NCI-H2029 (cell line): ENCODE data around the gene TAF11L5.
"Not testable (repeated sequence)": the region's sequence is repeated elsewhere in the genome, so short reads cannot be mapped to it uniquely, and the experiment has no call there.

Source experiments
- DNase-seq: peaks from one replicate; lab custom pipeline; 2025; lab: John Stamatoyannopoulos, UW

Gene TAF11L5

GRCh38 chr5:17524935-17525334 is at the start of gene TAF11L5:
Gene TAF11L5, plus strand, starts transcription at chr5:17525235.
- DNase-seq: not testable (repeated sequence)

- DNase-seq: no peak
Observed at GRCh38 chr5:17477043-17477442, 48.0 kb upstream of the TAF11L5 start.

DNA sequence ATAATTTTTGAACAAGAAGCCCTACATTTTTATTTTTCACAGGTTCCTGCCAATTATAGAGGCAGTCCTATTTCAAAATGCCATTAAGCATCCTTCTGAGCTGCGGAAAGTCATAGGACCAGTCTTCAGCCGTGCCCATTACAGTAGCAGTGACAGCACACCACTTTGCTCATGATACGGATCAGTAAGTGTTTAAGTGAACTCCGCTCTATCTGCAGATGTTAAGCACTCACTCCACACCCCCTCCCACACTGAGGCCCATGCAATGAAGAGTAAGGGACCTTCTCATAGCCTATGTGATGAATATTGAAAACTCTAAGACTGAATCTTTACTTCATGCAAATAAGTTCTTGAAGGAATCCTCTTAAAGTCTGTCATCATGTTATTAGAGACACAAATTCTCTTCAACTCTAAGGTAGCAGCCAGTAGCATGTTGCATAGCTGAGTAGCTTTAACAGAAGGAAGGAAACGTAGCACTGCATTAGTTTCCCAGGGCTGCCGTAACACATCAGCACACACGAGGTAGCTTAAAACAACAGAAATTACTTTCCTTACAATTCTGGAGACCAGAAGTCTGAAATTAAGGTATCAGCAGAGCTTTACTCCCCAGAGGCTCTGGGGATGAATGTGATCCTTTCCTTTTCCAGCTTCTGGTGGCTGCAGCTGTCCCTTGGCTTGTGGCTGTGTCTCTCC is 47.3 kb upstream of the TAF11L5 start:
- DNase-seq: no peak

- no peak for DNase-seq
Observed at GRCh38 chr5:17481378-17481777, 43.7 kb upstream of the TAF11L5 start.

- no peak for DNase-seq
Observed at GRCh38 chr5:17482790-17483189, 42.2 kb upstream of the TAF11L5 start.

DNA sequence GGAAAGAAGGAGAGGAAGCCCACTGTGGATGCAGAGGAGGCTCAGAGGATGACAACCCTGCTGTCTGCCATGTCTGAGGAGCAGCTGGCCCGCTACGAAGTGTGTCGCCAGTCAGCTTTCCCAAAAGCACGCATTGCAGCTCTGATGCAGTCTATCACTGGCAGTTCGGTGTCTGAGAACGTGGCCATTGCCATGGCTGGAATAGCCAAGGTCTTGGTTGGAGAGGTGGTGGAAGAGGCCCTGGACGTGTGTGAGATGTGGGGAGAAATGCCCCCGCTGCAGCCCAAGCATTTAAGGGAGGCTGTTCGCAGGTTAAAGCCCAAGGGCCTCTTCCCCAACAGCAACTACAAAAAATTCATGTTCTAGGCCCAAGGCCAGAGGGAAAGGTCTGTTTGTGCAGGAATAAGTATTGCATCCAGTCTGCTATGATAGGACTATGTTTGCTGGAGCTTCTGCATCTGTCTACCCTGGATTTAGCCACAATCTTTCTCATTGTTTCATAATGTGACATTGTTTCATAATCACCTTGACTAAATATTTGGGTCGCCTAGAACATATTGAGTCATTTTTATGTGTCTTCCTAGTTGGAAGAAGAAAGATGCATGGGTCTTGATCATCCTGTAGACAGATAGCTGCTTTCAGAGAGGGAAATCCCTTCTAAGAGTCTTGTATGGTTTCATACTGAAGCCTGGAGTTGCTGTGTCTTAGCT is 38.4 kb upstream of the TAF11L5 start:
- not testable (repeated sequence) for DNase-seq

DNA sequence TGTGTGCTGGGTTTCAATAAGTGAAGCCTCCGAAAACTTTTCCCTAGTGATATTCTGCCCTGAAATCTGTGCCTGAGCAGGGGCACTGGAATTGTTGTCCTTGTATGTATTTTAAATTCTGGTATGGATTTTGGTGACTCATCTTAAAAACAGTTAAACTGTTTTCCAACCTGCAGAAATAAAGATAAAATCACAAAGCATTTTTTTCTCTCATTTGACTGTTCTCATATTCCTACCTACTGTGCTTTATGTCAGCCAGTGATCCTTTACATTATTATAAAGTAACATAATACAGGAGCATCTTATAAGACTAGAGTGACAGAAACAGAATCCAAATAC is 37.9 kb upstream of the TAF11L5 start:
- no peak for DNase-seq

DNA sequence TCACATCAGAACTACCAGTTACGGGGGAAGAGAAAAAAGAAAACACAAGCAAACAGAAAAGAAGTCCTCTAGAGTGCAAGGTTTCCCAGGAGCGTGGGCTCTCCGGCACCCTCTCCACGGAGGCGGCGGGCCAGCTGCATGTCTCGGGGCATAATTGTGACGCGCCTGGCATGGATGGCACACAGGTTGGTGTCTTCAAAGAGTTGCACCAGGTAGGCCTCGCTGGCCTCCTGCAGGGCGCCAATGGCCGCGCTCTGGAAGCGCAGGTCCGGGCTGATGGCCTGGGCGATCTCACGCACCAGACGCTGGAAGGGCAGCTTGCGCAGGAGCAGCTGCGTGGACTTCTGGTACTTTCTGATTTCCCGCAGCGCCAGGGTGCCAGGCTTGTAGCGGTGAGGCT is 33.8 kb upstream of the TAF11L5 start:
- not testable (repeated sequence) for DNase-seq

- no peak for DNase-seq
Observed at GRCh38 chr5:17492770-17493169, 32.3 kb upstream of the TAF11L5 start.

DNA sequence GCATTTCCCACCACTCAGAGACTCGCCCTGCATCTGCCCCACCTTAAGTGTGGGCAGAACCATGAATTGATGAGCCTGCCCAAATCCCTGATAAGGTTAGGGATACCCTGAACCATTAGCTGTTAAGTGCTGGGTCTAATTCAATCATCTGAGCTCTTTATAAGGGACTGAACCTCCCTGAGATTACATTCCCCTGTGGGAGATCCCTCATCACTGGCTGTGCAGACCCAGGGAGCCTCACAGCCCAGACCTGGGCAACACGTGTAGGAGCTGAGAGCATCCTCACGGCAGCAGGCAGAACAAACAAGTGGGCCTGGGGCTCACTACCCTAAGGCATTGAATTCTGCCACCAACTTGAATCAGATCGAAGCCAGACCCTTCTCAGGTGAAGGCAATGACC is 27.6 kb upstream of the TAF11L5 start:
- DNase-seq: no peak

- not testable (repeated sequence) for DNase-seq
Observed at GRCh38 chr5:17497931-17498330, 27.1 kb upstream of the TAF11L5 start, which contains the start of gene TAF11L2. Gene TAF11L2, plus strand, starts transcription at chr5:17498231.

DNA sequence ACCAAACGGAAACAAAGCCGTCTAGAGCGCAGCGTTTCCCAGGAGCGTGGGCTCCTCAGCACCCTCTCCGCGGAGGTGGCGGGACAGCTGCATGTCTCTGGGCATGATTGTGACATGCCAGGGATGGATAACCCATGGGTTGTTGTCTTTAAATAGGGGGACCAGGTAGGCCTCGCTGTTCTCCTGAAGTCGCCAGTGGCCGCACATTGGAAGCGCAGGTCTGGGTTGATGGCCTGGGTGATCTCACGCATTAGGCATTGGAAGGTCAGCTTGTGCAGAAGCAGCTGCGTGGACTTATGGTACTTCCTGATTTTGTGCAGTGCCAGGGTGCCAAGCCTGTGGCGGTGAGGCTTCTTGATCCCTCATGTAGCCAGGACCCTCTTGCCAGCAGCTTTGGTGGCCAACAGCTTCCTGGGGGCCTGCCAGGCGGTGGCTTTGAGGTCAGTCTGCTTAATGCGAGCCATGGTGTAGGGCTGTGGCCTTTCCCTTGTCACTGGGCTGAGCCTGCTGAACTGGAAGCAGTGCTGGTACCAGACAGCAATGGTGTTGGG is 13.2 kb upstream of the TAF11L5 start:
- no peak for DNase-seq

GRCh38 chr5:17517526-17517925 is 7.5 kb upstream of the TAF11L5 start:
- not testable (repeated sequence) for DNase-seq

DNA sequence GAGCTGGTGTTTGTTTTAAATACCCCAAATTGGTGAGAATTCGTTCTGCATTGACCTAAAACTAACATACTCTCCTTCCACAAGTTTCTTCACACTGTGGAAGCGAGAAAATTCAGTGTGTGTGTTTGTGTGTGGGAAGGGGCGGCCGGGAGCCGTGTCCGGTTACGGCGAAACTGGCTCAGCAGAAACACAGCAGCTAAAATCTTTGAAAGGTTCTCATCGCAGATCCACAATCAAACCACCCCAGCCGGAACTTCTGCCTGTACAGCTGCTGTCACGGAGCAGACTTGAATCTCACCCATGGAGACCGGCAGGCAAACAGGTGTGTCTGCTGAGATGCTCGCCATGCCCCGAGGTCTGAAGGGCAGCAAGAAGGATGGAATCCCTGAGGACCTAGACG is 7.0 kb upstream of the TAF11L5 start, which contains the start of gene TAF11L3:
TAF11L3 (plus strand) TSS at position 301 of the 400 bp plus-strand sequence.
- DNase-seq: not testable (repeated sequence)

DNA sequence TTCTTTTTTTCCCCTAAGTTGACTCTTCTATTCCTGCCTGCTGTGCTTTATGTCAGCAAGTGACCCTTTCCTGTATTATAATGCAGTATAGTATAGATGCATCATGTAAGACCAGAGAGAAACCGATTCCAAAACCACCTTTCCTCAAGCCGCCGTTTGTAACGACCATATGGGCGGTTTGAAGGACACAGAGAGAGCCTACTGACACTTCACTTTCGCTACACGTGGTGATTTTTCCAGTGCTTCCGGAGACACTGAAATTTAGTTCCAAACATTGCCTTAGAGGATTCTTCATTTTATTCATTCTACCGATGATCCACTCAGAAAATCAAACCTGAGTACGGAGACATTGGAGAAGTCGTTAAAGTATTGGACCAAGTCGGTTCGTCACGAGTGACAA is 5.5 kb upstream of the TAF11L5 start:
- DNase-seq: not testable (repeated sequence)

GRCh38 chr5:17521501-17521900 is 3.5 kb upstream of the TAF11L5 start, which contains the start of gene TAF11L4:
Gene TAF11L4, plus strand, starts transcription at chr5:17521801.
- not testable (repeated sequence) for DNase-seq

GRCh38 chr5:17526504-17526903 is 1.5 kb downstream of the TAF11L5 start:
- not testable (repeated sequence) for DNase-seq

- DNase-seq: not testable (repeated sequence)
Observed at GRCh38 chr5:17528369-17528768, 3.3 kb downstream of the TAF11L5 start, which contains the start of gene TAF11L6. Gene TAF11L6, plus strand, starts transcription at chr5:17528669.
